ENCODE measurements around the gene FHAD1.

DNA sequence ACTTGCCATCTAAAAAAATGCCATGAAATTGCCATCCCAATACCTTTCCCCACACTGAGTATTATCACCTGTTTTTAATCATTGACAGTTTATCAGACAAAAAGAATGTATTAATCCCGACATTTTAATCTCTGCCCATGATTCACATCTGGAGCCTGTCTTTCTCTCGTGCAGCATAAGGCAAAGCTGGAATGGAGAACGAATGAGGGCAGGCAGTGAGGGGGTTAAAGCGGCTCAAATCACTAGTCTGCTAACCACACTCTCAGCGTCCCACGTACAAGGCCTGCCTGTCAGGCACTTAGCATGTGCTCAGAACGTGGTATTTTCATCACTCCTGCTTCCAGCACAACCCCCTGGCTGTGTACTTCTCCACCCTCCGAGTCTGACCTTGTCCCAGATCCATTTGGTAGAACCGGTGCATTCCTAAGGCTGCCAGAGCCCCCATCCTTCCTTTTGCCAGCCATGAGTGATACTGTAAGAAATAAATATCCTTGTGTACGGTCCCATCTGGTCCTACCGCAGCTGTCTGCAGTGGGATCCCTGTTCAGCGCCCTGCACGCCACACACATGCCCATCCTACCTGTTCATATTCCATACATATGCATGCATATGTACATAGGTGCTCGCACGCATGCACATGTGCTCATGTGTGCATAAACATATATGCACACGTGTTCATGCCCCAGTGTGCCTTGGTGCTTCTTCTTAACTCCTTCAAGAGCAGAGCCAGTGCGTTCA is 34.6 kb upstream of the FHAD1 start:
- no peak for TF ChIP-seq EZH2phosphoT487 (IDR thresholded peaks at IDR 0.05; ENCODE audit: borderline replicate concordance, low read length)
- TF ChIP-seq, protein P1, sequence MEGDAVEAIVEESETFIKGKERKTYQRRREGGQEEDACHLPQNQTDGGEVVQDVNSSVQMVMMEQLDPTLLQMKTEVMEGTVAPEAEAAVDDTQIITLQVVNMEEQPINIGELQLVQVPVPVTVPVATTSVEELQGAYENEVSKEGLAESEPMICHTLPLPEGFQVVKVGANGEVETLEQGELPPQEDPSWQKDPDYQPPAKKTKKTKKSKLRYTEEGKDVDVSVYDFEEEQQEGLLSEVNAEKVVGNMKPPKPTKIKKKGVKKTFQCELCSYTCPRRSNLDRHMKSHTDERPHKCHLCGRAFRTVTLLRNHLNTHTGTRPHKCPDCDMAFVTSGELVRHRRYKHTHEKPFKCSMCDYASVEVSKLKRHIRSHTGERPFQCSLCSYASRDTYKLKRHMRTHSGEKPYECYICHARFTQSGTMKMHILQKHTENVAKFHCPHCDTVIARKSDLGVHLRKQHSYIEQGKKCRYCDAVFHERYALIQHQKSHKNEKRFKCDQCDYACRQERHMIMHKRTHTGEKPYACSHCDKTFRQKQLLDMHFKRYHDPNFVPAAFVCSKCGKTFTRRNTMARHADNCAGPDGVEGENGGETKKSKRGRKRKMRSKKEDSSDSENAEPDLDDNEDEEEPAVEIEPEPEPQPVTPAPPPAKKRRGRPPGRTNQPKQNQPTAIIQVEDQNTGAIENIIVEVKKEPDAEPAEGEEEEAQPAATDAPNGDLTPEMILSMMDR (IDR thresholded peaks at IDR 0.05; ENCODE audit: low read depth, low read length, poor library complexity, severe bottlenecking) = no peak
